Large intestine (tissue), 3 donors: ENCODE results near the gene NR1I2. TPM values are rescaled to one million over a fixed set of nuclear protein-coding genes. Genes with fewer than 3 reads are reported as not detected.

Experiments used
- DNase-seq, 2 donors: peaks; one replicate each; pipeline versions ENCODE4 v3.0.0 to v3.0.0-alpha.2; 2013
- H3K27ac ChIP-seq: one replicate; pipeline ENCODE4 v1.5.1; 2013; ENCODE audit warnings: low read length
- H3K27me3 ChIP-seq: 2 replicates; pipeline ENCODE4 v1.6.1; 2013; ENCODE audit warnings: low read length; ENCODE audit not compliant: control insufficient read depth, insufficient read depth
- H3K36me3 ChIP-seq: 2 replicates; pipeline ENCODE4 v1.6.1; 2013; ENCODE audit warnings: low read length; ENCODE audit not compliant: control insufficient read depth, insufficient read depth
- H3K4me1 ChIP-seq: one replicate; pipeline ENCODE4 v1.6.1; 2013; ENCODE audit warnings: low read length; ENCODE audit not compliant: control insufficient read depth, insufficient read depth
- H3K4me3 ChIP-seq: one replicate; pipeline ENCODE4 v1.5.1; 2013; ENCODE audit warnings: low read length
- H3K9me3 ChIP-seq: one replicate; pipeline ENCODE4 v1.6.1; 2013; ENCODE audit warnings: mild to moderate bottlenecking, low read depth, low read length, moderate library complexity; ENCODE audit not compliant: control insufficient read depth
- WGBS: methylation state at CpG from one replicate; pipeline ENCODE4 v1.1.5; 2013; ENCODE audit warnings: low lambda C conversion rate; ENCODE audit not compliant: insufficient coverage; 5-methylcytosine and 5-hydroxymethylcytosine counted together
- polyA plus RNA-seq: library from polyadenylated mRNA; unstranded; fragments of 120-200 nt; gene quantifications from one replicate; pipeline ENCODE4 v1.2.1, GENCODE V29; 2013

The NR1I2 gene
- polyA plus RNA-seq, 1 donor: 89.1 TPM

DNA sequence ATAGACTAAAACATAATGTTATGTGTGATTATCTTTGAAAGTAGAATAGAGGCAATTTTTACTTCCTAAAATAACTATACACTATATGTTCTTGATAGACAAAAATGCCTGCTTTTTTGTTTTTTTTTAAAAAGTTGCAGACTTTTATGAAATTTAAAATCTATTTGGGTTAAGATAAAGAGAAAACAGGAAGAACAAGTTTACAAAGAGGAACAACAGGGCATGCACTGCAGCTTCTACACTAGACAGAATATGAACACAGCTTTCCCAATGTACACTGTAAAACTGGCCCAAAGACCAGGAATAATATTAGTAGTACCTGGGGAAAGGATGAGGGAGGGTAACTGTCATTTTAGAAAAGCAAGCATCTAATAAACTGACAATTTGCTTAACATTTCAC is 53.7 kb downstream of the NR1I2 start:
- no peak overlapping the region for H3K4me3 ChIP-seq
- H3K27me3 ChIP-seq: no peaks in the 10 kb centered on the region
- H3K27ac ChIP-seq: no peak overlapping the region
- no peaks in the 10 kb centered on the region for H3K4me1 ChIP-seq
- DNase-seq: no peak
- no peaks in the 10 kb centered on the region for H3K9me3 ChIP-seq
- peaks cover 13% of the 10 kb centered on the region for H3K36me3 ChIP-seq

- peaks cover 9% of the 10 kb centered on the region for H3K36me3 ChIP-seq
- DNase-seq: no peak
- no peaks in the 10 kb centered on the region for H3K27me3 ChIP-seq
- no peak overlapping the region for H3K4me3 ChIP-seq
- H3K9me3 ChIP-seq: no peaks in the 10 kb centered on the region
- WGBS: 100% methylated on average over 1 of the region's 2 CpGs
- no peak overlapping the region for H3K27ac ChIP-seq
- H3K4me1 ChIP-seq: no peaks in the 10 kb centered on the region
Observed at GRCh38 chr3:119841808-119842471, 60.0 kb downstream of the NR1I2 start.

DNA sequence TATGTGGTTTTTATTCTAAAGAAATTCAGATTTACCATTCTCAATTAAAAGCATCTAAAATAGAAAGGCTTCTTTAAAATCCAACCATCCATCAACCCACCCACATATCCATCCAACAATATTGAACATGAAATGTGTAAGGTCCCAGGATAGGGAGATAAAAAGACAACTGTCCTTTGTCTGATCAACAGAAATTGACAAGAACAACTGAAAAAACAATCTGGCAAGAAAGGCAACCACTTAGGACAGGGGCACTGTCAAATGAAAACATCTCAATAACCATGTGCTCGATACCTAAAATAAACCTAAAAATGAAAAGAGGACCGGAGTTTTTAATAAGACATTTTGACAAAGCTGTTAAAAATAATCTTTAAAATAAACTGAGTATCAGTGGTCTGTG is 67.2 kb downstream of the NR1I2 start:
- WGBS: no CpG with 5 or more reads among the region's 2 CpGs
- Histone ChIP-seq H3K27me3 (no peaks in the 10 kb centered on the region), H3K4me3 (no peak overlapping the region), H3K9me3 (no peaks in the 10 kb centered on the region), H3K4me1 (no peaks in the 10 kb centered on the region), H3K36me3 (peaks cover 3% of the 10 kb centered on the region), H3K27ac (no peak overlapping the region)
- no peak for DNase-seq

GRCh38 chr3:119856695-119857094 is 74.8 kb downstream of the NR1I2 start:
- no peaks in the 10 kb centered on the region for H3K4me1 ChIP-seq
- peaks cover 5% of the 10 kb centered on the region for H3K9me3 ChIP-seq
- H3K36me3 ChIP-seq: peaks cover 25% of the 10 kb centered on the region
- H3K27me3 ChIP-seq: no peaks in the 10 kb centered on the region
- no peak for DNase-seq
- H3K27ac ChIP-seq: no peak overlapping the region
- 100% methylated on average over 1 of the region's 3 CpGs for WGBS
- H3K4me3 ChIP-seq: no peak overlapping the region

DNA sequence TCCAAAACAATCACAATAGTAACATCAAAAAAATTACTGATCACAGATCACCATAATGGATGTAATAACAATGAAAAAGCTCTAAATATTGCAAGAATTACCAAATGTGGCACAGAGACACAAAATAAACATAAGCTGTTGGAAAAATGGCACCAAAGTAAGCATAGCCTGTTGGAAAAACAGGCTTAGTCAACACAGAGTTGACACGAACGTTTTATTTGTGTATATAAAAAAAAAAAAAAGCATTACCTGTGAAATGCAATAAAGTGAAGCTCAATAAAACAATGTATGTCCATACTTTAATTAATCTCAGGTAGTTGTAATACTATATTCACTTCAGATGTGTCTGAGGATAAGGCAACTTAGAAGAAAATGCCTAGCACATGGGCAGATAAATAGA is 77.1 kb downstream of the NR1I2 start:
- peaks cover 39% of the 10 kb centered on the region for H3K36me3 ChIP-seq
- WGBS: 100% methylated on average over 2 of the region's 2 CpGs
- no peak overlapping the region for H3K4me3 ChIP-seq
- no peaks in the 10 kb centered on the region for H3K27me3 ChIP-seq
- peaks cover 5% of the 10 kb centered on the region for H3K9me3 ChIP-seq
- no peaks in the 10 kb centered on the region for H3K4me1 ChIP-seq
- DNase-seq: no peak
- no peak overlapping the region for H3K27ac ChIP-seq

GRCh38 chr3:119859728-119860127 is 77.8 kb downstream of the NR1I2 start:
- H3K36me3 ChIP-seq: peaks cover 39% of the 10 kb centered on the region
- H3K4me3 ChIP-seq: no peak overlapping the region
- H3K27ac ChIP-seq: no peak overlapping the region
- no peaks in the 10 kb centered on the region for H3K27me3 ChIP-seq
- DNase-seq: no peak
- H3K9me3 ChIP-seq: peaks cover 5% of the 10 kb centered on the region
- 100% methylated on average over 1 of the region's 2 CpGs for WGBS
- no peaks in the 10 kb centered on the region for H3K4me1 ChIP-seq

DNA sequence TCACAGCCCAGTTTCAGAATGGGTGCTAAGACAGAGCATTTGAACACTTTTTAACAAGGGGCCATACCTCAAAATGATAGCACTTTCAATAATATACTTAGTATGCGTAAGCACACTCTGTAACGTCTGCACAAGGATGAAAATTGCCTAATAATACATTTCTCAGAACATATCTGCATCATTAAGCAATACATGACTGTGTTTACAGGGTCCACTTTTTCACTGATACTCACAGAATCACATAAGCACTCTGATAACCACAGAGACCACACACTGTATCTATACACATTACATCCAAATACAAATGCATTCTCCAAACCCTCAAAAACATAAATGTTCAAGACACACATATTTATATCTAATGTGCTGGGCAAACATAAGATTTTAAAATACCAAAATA is 79.8 kb downstream of the NR1I2 start:
- no peaks in the 10 kb centered on the region for H3K9me3 ChIP-seq

DNA sequence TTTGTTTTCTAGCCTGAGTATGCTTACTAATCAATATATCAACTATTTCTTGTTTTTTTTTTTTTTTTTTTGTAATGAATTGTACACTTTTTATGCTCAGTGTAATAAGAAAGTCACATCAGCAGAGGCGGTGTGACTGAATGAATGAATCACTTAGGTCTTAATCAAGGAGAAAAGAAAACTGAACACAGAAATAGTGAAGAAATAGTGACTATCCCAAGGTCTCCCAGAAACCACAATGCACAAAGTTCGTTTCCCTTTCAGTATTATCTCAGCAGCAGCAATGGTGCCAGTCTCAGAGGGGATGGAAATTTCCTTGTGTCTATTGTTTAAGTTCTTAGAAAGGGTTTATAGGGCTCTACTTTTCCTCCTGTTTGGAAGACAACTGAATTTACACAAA is 80.7 kb downstream of the NR1I2 start:
- Histone ChIP-seq H3K9me3 (no peaks in the 10 kb centered on the region), H3K4me3 (no peak overlapping the region), H3K27ac (no peak overlapping the region), H3K27me3 (no peaks in the 10 kb centered on the region), H3K4me1 (no peaks in the 10 kb centered on the region), H3K36me3 (peaks cover 32% of the 10 kb centered on the region)
- DNase-seq: no peak
- no CpG with 5 or more reads among the region's 2 CpGs for WGBS

More for the DNA sequence above, 79.8 kb downstream of the NR1I2 start:
- no peaks in the 10 kb centered on the region for H3K27me3 ChIP-seq
- H3K27ac ChIP-seq: no peak overlapping the region
- no CpG with 5 or more reads among the region's 2 CpGs for WGBS
- H3K4me3 ChIP-seq: no peak overlapping the region
- DNase-seq: no peak
- H3K4me1 ChIP-seq: no peaks in the 10 kb centered on the region
- peaks cover 37% of the 10 kb centered on the region for H3K36me3 ChIP-seq

DNA sequence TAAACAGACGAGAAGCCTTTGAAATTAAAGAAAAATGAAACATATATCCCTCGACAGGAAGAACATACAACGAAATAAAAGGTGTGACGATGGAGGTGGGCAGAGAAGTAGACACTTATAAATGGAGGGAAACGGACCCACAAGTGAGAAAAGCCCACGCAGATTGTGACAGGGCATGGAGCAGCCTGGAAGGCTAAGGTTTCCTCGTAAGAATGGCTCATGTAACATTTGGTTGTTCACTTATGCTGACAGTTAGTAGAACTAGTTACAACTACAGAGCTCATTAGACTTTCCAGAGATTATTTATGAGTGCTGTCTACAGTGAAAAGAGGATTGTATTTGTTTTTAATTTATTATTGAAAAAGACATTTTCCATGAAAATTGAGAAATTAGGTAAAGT is 82.6 kb downstream of the NR1I2 start:
- Histone ChIP-seq H3K27me3 (no peaks in the 10 kb centered on the region), H3K4me1 (no peaks in the 10 kb centered on the region), H3K4me3 (no peak overlapping the region), H3K27ac (no peak overlapping the region), H3K36me3 (peaks cover 25% of the 10 kb centered on the region), H3K9me3 (no peaks in the 10 kb centered on the region)
- WGBS: 93% methylated on average over 4 of the region's 7 CpGs
- no peak for DNase-seq
